Stimulated activated CD8-positive, alpha-beta memory T cell treated with anti-CD3 and anti-CD28 coated beads, Interleukin-15, amount 100 ng/mL, for 4 hours (primary cell): Measurements from ENCODE around the gene RAI2.
"Not testable (repeated sequence)": the region's sequence is repeated elsewhere in the genome, so short reads cannot be mapped to it uniquely, and the experiment has no call there.

ENCODE experiments used
- DNase-seq, 2 donors: peaks; one replicate each; pipeline ENCODE4 v3.0.0-alpha.2; 2020; ENCODE audit warnings: low read depth in 2 of 2

RAI2 gene

DNA sequence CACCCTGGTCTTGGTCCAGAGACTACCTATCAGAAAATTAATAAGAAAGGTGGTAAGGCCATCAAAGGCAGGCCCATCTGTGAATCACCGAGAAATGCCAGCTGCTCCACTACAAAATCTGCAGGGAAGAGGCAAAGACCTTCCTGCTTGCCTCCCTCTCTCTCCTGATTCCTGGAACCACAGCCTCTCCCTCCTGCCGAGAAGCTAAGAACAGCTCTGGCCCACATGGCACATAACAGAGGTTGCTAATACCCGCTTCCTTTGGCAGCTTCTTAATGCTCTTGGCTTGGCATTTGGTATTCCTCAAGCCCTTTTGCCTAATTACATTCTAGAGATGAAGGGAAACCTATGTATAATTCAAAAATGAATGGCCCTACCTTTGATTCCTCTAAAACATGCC, 32.9 kb downstream of the RAI2 start:
- DNase-seq, result no peak

DNA sequence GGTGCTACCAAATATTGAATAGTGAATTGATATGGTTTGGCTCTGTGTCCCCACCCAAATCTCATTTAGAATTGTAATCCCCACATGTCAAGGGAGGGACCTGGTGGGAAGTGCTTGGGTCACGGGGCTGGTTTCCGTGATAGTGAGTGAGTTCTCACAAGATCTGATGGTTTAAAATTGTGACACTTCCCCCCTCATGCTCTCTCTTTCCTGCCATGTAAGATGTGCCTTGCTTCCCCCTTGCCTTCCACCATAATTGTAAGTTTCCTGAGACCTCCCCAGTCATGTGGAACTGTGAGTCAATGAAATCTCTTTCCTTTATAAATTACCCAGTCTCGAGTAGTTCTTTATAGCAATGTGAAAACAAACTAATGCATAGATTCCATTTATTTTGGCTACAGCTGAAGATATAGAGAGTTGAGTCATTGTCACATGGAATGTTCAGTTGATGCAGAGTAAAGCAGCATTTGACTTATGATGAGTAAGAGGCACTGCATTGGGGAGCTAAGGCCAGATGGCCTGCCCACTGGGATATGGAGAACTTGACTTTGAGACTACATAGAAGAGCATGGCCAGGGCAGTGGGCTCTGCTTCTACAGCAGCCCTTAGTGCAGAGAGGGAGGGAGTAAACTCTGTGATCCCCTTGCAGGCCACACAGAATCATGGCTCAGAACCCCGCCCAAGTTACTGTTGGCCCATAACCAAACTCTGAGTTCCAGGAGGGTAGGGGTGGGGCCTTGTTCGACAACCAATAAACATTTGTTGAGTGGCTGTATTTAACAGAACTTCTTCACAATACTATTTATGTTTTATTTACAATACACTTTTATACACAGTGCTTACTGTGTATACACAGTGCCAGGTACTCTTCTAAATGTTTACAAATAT, 34.2 kb downstream of the RAI2 start:
- no peak for DNase-seq

DNA sequence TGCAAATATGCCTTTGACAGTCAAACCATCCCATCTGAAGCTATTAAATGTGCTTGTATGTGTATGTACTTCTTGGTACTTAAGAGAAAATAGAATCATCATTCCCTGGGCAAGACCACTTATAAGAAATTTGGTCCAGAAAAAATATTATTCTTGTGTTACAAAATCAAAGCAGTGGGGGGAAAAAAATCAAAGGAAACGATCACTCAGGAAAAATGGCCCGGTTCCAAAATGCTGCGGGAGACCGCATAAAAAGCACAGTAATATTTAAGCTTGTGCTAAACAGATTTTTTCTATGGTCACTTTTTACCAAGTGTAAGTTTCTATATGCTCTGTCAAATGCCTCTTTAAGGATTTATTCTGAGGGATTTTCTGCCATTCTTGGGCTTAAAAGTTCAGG, 36.1 kb downstream of the RAI2 start:
- DNase-seq, result no peak

DNA sequence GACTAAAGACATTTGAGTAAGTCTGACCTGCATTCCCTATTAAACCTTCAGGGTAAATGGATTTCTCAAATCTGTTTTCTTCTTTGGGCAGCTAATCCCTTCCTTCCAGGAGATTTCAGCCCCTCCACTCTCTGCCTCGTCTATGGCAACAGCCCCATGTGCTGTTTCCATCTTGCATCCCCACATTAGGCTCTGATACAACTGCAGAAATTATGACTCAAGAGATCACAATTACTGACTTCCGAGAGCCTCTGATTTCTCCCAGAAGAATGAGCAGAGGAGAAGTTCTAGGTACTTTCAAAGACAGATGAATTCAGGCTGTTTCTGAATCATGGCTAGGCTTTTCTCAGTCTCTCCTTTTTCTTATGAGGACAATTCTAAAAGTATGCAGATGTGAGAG, 38.7 kb downstream of the RAI2 start:
- no peak for DNase-seq

DNA sequence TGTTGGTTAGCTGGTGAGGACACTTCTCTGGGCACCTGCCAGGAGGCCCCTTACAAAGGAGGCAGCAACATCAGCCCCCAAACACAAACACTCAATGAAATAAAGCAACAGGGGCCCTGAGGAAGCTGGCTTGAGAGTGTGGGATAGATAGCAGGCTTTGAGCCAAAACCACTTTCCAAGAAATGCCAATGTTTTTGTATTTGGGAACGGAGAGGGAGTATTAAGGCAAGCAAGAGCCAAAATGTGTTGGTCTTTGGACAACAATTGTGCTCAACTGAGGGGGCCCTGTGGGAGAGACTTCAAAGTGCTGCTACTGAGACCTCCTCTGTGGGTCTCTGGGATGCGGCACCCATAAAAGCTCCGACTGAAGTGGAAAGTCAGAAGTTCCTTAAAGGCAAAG, 41.0 kb downstream of the RAI2 start:
- no peak for DNase-seq

DNA sequence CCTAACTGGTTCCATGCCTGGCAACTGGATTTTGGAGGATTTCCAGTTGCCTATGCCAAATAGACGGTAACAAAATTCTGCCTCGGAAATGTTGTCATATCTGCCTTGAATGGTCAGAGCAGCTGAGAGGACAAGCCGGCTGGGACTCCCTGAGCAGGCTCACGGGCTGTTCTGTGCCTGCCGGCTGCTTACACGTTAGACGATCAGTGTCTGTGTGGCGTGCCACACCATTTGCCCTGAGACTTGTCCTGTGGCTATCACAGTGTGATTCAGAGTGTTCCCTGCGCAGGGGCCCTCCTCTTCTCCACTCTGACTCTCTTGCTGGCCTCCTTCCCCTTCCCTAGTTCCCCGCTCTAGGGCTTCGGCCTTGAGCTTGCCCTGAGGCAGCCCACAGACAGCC, 42.4 kb downstream of the RAI2 start:
- DNase-seq, result no peak

DNA sequence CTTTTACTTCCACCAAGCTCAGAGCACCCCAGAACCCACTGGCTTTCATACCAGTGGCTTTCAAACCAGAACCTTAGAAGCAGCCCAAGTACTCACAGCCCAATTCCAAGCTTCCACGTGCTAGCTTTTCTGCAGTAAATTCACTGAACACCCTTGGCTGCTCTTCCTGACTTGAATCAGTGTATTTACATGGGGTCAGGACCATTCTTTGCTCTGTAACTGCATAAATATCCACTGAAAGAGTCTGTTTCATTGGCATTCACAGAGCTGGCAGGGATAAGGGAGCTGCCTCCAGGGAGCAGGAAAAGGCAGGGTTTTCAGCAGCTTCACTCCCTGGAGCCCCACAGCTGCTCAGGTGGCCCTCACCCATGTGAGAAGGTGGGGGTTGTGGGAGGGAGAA, 43.8 kb downstream of the RAI2 start:
- no peak for DNase-seq

DNA sequence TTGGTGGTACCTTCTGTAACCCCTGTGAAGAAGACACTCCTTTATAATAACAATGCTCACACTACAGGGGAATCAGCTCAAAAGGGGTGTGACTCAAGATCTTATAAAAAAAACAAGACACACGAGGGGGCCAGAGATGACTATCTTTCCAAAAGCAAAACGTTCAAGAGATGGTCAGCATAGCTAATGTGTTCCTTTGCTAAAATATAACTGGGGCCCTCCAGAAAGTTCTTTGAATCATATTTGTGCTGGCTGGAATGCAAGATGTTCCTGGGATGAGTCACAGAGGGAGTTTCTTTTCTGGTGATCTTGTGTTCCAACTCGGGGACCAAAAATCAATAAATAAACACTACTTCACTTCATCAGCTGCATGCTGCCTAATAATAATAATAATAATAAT, 46.5 kb downstream of the RAI2 start:
- DNase-seq, result no peak

DNA sequence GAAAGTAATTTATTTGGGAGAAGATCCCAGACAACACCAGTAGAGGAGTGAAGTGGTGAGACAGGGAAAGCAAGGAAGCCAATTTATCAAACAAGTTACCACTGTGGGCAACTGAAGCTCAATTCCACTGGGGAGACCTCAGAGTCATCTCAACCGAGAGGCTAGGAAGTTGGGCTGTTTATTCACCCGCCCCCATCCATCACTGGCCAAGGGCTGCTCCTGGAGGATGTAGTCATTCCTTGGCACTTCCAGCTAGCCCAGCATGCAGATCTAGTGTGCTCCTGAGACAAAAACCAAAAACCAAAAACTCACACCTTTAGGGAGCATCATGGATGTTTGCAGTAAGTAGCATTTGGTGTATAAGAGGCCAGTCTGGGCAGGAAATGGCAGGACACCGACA, 47.0 kb downstream of the RAI2 start:
- DNase-seq, result no peak

DNA sequence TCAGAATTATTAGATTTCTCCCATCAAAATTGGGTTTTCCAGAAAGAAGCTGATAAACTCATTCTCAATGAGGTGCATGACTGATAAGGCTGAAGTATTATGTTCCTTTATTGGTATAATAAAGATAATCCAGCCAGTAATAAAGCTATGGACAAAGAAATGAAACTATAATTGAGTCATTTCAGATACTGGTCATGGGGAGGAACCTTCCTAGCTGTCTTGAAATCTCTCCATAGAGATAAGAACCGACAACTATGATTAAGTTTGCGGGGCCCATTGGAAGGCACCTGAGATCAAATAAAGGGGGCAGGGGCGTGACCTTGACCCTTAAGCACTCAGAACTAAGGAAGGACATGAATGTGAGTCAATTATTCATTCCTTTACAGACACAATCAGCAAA, 47.8 kb downstream of the RAI2 start:
- no peak for DNase-seq

DNA sequence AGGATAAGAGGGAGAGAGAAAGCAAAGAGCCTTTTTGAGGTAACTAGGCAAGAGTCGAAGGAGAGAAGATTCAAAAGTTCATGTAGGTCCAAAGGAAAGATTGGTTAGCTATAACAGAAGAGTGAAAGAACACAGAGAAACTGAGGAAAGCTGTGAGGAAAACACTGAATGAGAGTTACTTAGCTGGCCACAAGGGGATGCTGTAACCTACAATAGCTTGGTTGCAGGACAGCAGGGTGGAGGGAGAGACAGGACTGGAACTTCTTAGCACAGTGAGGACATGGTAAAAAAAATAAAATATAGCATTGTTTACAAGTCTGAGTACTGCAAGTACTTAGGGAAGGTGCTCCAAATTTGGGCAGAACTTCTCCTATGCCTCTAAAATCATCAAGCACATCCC, 48.3 kb downstream of the RAI2 start:
- no peak for DNase-seq

DNA sequence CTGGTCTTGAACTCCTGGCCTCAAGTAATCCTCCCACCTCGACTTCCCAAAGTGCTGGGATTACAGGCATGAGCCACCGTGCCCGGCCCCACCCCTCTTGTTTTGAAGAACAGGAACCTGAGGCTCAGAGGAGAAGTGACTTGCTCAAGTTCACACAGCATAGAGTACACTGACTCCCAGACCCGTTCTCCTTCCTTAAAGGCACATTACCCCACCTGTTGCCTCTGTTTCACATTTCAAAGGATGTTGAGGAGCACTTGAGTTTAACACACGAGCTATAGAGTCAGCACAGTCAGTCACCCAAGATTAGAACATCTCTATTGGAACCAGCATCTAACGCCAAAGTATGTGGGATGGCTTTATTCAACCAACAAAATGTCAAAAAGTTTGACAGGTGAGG, 51.1 kb downstream of the RAI2 start:
- DNase-seq, result no peak

DNA sequence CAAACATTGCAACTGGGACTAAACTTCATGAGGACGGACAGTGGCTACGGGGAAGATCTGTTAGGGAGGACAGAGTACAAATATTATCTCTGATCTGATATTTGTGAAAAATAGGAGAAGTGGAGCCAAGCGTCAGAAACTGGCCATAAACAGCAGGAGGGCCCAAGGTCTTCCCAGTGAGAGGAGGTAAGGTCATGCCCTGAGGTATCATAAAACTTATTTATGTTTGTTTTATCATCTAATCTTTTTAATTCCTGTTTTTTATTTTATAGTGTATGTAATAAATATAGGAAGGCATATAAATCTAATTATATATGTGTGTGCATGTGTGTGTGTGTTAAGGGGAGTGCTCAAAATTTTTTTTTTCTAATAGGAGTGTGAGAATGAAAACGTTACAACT, 51.8 kb downstream of the RAI2 start:
- DNase-seq, result no peak

DNA sequence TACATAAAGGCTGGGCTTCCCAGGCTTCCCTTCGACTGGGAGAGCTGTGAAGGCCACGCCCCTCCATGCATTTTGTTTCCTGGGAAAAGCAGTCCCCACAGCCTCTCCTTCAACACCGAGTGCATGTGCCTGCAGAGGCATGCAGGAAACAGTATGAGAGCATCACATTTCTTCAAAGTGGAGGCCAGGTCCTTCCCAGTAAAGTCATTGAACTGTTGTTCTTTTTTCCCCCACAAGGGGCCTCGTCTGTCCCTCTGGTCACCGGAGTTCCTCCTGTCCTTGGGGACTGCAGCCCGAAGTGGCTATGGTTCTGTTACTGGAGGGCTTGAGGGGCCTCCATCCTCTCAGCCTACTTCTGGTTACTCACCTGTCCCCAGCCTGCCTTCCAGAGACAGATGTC, 56.0 kb downstream of the RAI2 start:
- DNase-seq, result no peak

DNA sequence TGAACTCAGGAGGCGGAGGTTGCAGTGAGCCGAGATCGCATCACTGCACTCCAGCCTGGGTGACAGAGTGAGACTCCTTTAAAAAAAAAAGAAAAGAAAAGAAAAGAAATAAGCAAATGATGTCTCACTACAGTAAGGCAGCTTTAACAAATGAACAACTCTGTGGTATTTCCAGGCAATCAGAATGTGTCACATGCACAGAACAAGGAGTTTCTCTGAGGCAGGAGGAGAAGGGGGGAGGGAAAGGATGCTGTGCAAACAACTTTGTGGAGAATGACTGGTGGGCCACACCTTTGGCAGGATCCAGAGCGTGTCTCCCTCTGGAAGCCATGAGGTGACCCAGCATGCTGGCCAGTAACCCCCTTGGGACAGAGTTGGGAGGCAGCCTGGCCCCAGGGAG, 57.6 kb downstream of the RAI2 start:
- DNase-seq, result no peak

DNA sequence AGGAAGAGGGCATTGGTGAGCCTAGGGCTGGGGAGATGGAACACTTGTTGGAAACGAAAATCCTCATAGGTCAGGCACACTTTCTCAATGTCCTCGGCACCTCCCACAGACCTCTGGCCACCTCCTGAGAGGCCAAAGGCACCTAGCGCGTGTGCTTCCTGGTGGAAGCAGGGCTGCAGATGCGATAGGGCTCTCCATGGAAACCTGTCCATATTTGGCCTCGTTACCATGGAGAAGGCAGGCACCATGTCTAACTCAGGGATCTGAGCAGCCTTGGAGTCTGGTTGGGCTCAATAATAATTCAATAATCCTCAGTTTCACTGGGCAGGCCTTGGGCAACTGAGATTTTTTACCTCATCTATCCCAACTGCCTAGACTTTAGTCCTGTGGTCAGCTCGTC, 58.3 kb downstream of the RAI2 start:
- no peak for DNase-seq

DNA sequence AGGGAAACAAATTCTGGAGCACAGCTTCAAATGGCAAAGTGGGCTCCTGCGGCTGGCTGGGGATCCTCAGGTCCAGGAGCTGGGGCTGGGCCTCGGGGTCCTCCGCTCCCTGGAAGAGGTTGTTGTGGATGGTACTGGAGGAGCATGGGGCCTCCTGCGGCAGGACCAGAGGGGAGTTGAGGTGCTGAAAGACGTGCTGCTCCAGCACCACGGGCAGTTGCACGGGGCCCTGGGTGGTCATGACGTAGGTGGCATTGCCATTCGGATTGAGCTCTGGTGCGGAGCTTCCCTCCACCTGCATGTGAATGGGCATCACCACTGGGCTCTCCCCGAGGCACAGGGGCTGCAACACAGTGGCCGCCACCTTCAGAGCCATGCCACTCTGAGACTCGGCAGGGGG, 59.7 kb downstream of the RAI2 start:
- no peak for DNase-seq

DNA sequence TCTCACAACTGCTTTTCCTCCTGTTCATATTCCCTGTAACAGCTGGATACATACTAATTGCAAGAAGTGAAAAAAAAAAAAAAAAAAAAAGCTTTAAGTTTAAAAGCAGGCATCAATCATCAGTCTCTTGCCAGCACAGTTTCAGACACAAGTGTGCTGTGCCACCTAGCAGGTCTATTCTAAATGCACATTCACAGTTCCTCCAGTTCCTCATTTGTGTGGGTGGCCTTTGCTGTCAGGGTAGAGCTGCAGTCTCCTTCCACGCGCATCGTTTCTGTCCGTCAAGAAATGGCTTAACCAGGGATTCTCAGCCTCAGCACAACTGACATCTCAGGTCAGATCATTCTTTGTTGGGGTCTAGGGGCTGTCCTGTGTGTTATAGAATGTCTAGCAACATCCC, 62.2 kb downstream of the RAI2 start:
- no peak for DNase-seq

DNA sequence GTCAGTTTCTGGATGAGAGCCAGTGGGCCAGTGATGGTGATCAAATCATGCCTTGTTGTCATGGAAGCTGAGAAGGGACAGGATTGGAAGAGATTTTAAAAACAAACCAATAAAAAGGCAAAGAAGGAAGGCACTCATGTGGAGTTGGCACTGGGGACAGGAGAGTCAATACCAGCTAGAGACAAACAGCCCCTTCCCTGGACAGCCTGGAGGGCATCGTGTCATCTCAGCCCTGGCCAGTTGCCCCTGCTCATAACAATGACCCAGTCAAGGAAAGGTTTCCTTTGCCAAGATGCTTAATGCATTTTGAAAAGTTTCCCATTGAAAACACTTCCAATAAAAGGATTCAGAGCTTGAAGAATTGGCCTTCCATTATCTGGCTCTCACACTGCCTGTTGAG, 68.3 kb downstream of the RAI2 start:
- DNase-seq, result no peak

DNA sequence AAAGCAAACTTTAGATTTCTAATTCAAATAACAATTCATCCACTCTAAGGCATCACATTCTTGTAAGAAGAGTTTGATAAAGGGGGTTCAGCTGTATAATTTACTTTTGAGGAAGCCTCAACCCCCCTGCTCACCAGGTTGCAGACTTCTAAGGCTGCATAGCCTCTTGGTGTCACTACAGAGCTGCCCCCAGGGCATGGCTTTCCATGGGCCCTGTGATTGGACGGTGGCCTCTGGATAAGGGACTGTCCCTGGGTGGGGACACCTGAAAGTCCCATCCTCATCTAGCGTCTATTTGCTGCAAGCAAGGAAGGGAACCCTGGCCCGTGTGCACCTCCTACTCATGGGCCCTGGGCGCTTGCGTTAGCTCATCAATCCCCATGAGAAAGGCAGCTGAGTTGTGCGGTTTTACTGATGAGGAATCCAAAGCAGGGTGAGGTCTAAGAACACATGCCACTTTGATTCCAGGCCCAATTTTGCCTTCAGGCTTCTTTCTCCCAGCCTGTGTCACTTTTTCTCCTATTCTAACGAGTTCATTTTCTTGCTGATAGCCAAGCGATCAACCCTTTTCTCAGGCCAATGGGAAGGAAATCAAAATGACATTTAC, 72.0 kb downstream of the RAI2 start:
- DNase-seq, result no peak

DNA sequence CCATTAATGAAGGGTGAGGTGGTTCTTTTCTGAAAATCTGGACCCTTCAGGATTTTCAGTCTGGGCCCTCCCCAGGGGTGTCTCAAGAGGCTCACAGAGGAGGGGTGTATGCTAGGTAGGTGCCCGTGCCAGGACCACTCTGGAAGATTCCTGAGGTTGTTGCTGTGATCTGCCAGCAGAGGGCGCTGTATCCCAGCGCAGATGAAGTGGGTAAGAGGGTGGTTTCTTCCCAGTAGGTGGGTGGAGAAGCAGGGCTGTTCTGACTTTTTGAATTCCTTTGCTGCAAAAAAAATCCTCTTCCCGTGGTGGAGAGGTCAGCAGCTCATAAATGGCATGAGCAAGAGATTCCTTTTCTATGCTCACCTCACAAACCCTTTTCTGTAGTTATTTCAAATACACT, 72.7 kb downstream of the RAI2 start:
- peak in 1 of 2 donors; percentile 7 for DNase-seq

DNA sequence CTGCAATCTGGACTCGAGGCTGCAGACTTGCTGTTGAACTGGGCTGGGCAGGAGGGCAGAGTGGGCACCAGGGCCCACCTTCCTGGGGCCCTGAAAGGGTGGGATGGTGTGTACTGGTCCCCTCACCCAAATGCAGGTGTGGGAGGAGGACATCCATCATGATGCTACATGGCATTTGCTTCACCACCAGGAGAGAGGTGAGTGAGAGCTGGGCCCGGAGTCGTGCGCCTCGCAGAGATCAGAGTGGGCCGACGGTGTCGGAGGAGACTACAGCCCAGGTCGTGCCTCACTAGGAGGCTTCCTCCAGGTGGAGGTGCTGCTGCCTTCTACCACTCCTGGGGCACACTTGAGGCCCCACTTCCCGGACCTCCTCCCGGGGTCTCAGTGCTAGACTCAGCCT, 73.5 kb downstream of the RAI2 start:
- no peak for DNase-seq

DNA sequence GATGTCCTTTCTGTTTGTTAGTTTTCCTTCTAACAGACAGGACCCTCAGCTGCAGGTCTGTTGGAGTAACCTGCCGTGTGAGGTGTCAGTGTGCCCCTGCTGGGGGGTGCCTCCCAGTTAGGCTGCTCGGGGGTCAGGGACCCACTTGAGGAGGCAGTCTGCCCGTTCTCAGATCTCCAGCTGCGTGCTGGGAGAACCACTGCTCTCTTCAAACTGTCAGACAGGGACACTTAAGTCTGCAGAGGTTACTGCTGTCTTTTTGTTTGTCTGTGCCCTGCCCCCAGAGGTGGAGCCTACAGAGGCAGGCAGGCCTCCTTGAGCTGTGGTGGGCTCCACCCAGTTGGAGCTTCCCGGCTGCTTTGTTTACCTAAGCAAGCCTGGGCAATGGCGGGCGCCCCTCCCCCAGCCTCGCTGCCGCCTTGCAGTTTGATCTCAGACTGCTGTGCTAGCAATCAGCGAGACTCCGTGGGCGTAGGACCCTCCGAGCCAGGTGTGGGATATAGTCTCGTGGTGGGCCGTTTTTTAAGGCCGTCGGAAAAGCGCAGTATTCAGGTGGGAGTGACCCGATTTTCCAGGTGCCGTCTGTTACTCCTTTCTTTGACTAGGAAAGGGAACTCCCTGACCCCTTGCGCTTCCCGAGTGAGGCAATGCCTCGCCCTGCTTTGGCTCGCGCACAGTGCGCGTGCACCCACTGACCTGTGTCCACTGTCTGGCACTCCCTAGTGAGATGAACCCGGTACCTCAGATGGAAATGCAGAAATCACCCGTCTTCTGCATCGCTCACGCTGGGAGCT, 74.3 kb downstream of the RAI2 start:
- not testable (repeated sequence) for DNase-seq
